PFSK-1 (cell line): ENCODE data around the gene OSBPL10.

Experiments used
- FOXP2 ChIP-seq: optimal IDR thresholded peaks from 2 replicates; pipeline ENCODE3; 2011; ENCODE audit warnings: borderline replicate concordance, control low read depth, inconsistent platforms; ENCODE audit not compliant: insufficient read depth; ENCODE audit errors: extremely low read length, extremely low read depth
- POLR2AphosphoS5 ChIP-seq: IDR thresholded peaks from 2 replicates; pipeline ENCODE4 v1.6.1; 2012; ENCODE audit warnings: low read depth, mild to moderate bottlenecking, control low read depth, low read length, moderate library complexity
- SIN3A ChIP-seq: IDR thresholded peaks from 2 replicates; pipeline ENCODE4 v1.6.1; 2012; ENCODE audit warnings: mild to moderate bottlenecking, low read length, moderate library complexity, borderline replicate concordance; ENCODE audit not compliant: insufficient read depth
- TAF1 ChIP-seq: IDR thresholded peaks from 2 replicates; pipeline ENCODE4 v1.6.1; 2012; ENCODE audit warnings: low read length, control low read depth, borderline replicate concordance; ENCODE audit not compliant: insufficient read depth
- TF ChIP-seq, protein P1 (sequence below), 2 experiments: IDR thresholded peaks; 2 replicates each; pipeline versions ENCODE4 v1.6.1 to v1.8.0; 2011 to 2012; ENCODE audit warnings: low read depth in 2 of 2, low read length in 2 of 2, control low read depth in 1 of 2, inconsistent platforms in 1 of 2, mild to moderate bottlenecking in 1 of 2, moderate library complexity in 1 of 2; ENCODE audit not compliant: insufficient read depth in 1 of 2

OSBPL10 gene

GRCh38 chr3:31693346-31693745 lies 287.7 kb downstream of the OSBPL10 start:
- TF ChIP-seq TAF1 = no peak
- TF ChIP-seq SIN3A = no peak
- TF ChIP-seq, protein P1, sequence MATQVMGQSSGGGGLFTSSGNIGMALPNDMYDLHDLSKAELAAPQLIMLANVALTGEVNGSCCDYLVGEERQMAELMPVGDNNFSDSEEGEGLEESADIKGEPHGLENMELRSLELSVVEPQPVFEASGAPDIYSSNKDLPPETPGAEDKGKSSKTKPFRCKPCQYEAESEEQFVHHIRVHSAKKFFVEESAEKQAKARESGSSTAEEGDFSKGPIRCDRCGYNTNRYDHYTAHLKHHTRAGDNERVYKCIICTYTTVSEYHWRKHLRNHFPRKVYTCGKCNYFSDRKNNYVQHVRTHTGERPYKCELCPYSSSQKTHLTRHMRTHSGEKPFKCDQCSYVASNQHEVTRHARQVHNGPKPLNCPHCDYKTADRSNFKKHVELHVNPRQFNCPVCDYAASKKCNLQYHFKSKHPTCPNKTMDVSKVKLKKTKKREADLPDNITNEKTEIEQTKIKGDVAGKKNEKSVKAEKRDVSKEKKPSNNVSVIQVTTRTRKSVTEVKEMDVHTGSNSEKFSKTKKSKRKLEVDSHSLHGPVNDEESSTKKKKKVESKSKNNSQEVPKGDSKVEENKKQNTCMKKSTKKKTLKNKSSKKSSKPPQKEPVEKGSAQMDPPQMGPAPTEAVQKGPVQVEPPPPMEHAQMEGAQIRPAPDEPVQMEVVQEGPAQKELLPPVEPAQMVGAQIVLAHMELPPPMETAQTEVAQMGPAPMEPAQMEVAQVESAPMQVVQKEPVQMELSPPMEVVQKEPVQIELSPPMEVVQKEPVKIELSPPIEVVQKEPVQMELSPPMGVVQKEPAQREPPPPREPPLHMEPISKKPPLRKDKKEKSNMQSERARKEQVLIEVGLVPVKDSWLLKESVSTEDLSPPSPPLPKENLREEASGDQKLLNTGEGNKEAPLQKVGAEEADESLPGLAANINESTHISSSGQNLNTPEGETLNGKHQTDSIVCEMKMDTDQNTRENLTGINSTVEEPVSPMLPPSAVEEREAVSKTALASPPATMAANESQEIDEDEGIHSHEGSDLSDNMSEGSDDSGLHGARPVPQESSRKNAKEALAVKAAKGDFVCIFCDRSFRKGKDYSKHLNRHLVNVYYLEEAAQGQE (IDR thresholded peaks at IDR 0.05; ENCODE audit: insufficient read depth in 1 of 2, low read depth in 2 of 2, low read length in 2 of 2) = no peak
- TF ChIP-seq FOXP2 = no peak
- TF ChIP-seq POLR2AphosphoS5 = no peak

DNA sequence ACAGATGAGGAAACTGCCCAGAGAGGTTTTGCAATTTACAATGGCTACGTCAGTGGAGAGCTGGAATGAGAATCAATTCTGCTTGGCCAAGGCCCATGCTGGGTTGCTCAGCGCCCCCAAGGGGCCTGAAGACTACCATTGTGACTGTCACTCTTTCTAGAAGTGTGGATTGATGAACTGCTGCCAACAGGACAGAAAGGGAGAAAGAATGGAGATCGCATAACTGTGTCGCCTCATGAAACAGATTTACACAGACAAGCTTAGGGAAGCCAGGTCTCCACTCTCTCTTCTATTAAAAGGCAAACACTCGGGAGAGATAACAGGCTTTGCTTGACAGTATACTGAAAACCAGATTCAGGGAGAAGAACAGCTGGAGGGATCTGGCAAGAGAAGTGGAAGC lies 288.3 kb downstream of the OSBPL10 start:
- TF ChIP-seq FOXP2 (no peak), POLR2AphosphoS5 (no peak), TAF1 (no peak), SIN3A (no peak)
- TF ChIP-seq, protein P1 (IDR thresholded peaks at IDR 0.05; ENCODE audit: insufficient read depth in 1 of 2, low read depth in 2 of 2, low read length in 2 of 2) = no peak

DNA sequence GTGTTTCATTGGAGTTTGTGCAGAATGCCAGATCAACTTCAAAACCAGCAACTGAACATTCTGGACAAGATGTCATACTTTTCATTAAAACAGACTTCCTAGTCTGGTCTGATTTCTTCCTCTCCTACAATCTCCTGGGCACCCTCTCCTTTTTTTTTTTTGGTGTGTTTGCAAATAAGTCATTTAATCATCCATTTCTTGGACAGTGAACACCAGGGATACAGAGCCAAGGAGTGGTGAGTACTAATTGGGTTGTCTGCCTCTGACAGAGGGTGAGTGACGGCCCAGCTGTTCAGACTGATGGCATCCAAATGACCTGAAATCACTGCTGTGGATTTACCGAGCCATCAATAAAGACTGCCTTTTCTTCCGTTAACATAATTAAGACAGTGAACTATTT lies 290.3 kb downstream of the OSBPL10 start:
- TF ChIP-seq SIN3A (no peak), FOXP2 (no peak), TAF1 (no peak), POLR2AphosphoS5 (no peak)
- TF ChIP-seq, protein P1 (IDR thresholded peaks at IDR 0.05; ENCODE audit: insufficient read depth in 1 of 2, low read depth in 2 of 2, low read length in 2 of 2) = no peak

GRCh38 chr3:31688984-31689383 lies 292.1 kb downstream of the OSBPL10 start:
- TF ChIP-seq POLR2AphosphoS5 = no peak

DNA sequence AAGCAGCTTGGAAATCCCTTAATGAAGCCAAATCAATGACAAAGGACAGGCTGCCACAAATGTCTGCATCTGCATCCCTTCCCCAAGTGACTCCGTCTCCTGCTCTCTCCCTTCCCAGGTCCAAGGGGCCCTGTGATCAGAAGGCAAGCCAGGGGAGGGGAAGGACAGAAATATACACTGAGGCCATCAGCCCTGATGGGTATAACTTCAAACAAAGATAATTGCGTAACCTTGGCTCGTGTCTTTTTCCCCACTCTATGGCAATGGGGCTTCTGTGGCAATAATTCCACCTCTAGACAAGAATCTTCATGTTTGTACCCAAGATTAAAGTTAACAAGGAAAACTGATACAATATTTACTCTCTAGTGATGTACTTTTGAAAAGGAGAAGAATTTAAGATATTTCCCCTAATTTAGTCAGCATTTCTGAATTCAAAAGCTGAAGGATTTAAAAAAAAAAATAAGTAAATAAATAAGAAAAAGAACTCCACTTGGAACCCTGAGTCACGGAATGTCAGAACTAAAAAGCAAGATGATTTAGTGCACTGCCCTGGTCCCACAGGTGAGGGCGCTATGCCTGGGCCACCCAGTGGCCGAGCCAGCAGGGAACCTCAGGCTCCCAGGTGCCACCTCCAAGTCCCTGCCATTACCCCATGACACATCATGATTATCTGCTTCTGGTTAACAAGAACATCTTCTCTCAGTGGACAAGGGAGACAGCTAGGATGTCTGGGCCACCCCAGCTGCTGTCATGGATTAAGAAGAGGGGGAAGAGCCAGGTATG lies 293.9 kb downstream of the OSBPL10 start:
- no peak for TF ChIP-seq SIN3A
- TF ChIP-seq TAF1 = no peak
- TF ChIP-seq, protein P1 (IDR thresholded peaks at IDR 0.05; ENCODE audit: insufficient read depth in 1 of 2, low read depth in 2 of 2, low read length in 2 of 2) = no peak
- no peak for TF ChIP-seq FOXP2
- no peak for TF ChIP-seq POLR2AphosphoS5
